ENCODE results near the gene SV2B. TPM values are rescaled to one million over a fixed set of nuclear protein-coding genes. Genes with fewer than 3 reads are reported as not detected.

The SV2B gene
- total and polyA plus RNA-seq, 9 of the 15 experiments (the other 6 are each of a cell fraction or from before 2014, with no cell fraction given), result 0.01 to 0.25 (median 0.11) TPM

DNA sequence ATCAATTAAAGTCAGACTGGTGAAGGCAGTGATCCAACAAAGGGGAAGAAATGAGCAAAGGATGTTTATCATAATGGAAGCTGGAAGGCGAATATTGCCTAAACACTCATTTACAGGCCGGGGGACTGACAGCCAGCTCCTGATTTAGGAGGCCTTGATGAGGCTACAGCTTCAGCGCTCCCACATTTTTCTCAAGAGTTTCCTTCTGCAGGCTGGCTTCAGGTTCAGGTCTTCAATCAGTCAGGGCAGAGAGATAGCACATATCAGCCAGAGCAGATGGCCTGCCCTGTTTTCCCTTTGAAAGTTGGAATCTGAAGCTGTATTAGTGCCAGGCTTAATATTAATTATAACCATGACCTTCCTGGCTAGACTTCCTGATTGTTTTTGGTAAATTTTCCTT lies 218.9 kb downstream of the SV2B start:
- FAIRE-seq, result no peak
- no peak for DNase-seq (ENCODE audit: extremely low read depth in 1 of 4, low spot score in 3 of 4)
- H3K9me3 ChIP-seq (replicated peaks; ENCODE audit: control insufficient read depth, insufficient read depth, low read depth, low read length), result no peaks in the 10 kb centered on the region
- no peak overlapping the region for H3K4me2 ChIP-seq (ENCODE audit: insufficient read depth, low read length)
- no peak overlapping the region for H2AFZ ChIP-seq (ENCODE audit: low read depth, low read length)
- WGBS (ENCODE audit: insufficient coverage, low coverage, missing lambda C conversion rate), result 0% methylated on average over 3 of the region's 3 CpGs
- in situ Hi-C loops (cut with MboI), result loop anchor here (5.0 kb wide), 1 partner anchor 203 kb away; no protein-coding TSS in a partner anchor
- CTCF ChIA-PET (ENCODE audit: low intra/inter-chr PET ratio), result interaction anchor here (0.7 kb wide), 1 partner anchor 19 kb away, joined by 3 read pairs; no protein-coding TSS in a partner anchor
- H3K9me1 ChIP-seq (ENCODE audit: control insufficient read depth, insufficient read depth, low read length), result no peaks in the 10 kb centered on the region
- H3K4me3 ChIP-seq, result no peak overlapping the region
- TF ChIP-seq, protein P1, sequence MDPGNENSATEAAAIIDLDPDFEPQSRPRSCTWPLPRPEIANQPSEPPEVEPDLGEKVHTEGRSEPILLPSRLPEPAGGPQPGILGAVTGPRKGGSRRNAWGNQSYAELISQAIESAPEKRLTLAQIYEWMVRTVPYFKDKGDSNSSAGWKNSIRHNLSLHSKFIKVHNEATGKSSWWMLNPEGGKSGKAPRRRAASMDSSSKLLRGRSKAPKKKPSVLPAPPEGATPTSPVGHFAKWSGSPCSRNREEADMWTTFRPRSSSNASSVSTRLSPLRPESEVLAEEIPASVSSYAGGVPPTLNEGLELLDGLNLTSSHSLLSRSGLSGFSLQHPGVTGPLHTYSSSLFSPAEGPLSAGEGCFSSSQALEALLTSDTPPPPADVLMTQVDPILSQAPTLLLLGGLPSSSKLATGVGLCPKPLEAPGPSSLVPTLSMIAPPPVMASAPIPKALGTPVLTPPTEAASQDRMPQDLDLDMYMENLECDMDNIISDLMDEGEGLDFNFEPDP (CRISPR knock-in tag; IDR thresholded peaks at IDR 0.05), result no peak
- no peak for TF ChIP-seq TOE1 (IDR thresholded peaks at IDR 0.05; ENCODE audit: borderline replicate concordance)
- no peak for TF ChIP-seq TOE1 (CRISPR knock-in tag; IDR thresholded peaks at IDR 0.05; ENCODE audit: borderline replicate concordance, low read depth)
- TF ChIP-seq, protein P2, sequence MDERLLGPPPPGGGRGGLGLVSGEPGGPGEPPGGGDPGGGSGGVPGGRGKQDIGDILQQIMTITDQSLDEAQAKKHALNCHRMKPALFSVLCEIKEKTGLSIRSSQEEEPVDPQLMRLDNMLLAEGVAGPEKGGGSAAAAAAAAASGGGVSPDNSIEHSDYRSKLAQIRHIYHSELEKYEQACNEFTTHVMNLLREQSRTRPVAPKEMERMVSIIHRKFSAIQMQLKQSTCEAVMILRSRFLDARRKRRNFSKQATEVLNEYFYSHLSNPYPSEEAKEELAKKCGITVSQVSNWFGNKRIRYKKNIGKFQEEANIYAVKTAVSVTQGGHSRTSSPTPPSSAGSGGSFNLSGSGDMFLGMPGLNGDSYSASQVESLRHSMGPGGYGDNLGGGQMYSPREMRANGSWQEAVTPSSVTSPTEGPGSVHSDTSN (CRISPR knock-in tag; IDR thresholded peaks at IDR 0.05; ENCODE audit: low read depth), result no peak
- TF ChIP-seq, protein P2 (tag; conservative IDR thresholded peaks at IDR 0.05; ENCODE audit: low read depth), result 0 out of 2 replicates have a peak, but pooled peaks have one; percentile 22
- no peak for TF ChIP-seq KDM1A (IDR thresholded peaks at IDR 0.05)
- no peak for TF ChIP-seq DACH1 (IDR thresholded peaks at IDR 0.05; ENCODE audit: partially characterized antibody)
- TF ChIP-seq FOXK2 (conservative IDR thresholded peaks at IDR 0.05 in 1 of 2, IDR thresholded peaks at IDR 0.05 in 1 of 2; ENCODE audit: low read depth in 2 of 2), result no peak
- 0 out of 5 replicates have a peak, but pooled peaks cover 0 to 3% of the 10 kb centered on the region in 2 experiments for H3K27me3 ChIP-seq (ENCODE audit: control insufficient read depth in 2 of 2, insufficient read depth in 2 of 2, low read length in 2 of 2)
- BruUV-seq (replicated peaks), result no TSS peak
- no peaks in the 10 kb centered on the region for H4K20me1 ChIP-seq (replicated peaks; ENCODE audit: control insufficient read depth, insufficient read depth, low read length)
- no peaks in the 10 kb centered on the region; a peak in 2 of 5 replicates for H3K4me1 ChIP-seq (replicated peaks in 1 of 2; ENCODE audit: control insufficient read depth in 2 of 2, insufficient read depth in 2 of 2, low read length in 2 of 2)
- no peaks in the 10 kb centered on the region for H3K36me3 ChIP-seq (ENCODE audit: control insufficient read depth, insufficient read depth, low read length)
- no peak overlapping the region for H3K9ac ChIP-seq (ENCODE audit: insufficient read depth in 1 of 2, low read depth in 2 of 2, low read length in 2 of 2)
- POLR2A ChIA-PET, result no interaction called here
- intact Hi-C loops (cut with micrococcal nuclease), result no loop called here
- H3K27ac ChIP-seq (ENCODE audit: extremely low read depth, low read depth, low read length), result no peak overlapping the region
- no peak for ATAC-seq
- H3K79me2 ChIP-seq (ENCODE audit: control insufficient read depth, insufficient read depth, low read length), result no peaks in the 10 kb centered on the region

All from K562 (cell line).